Osteocyte (in vitro differentiated cells): ENCODE measurements around the gene FGF4. TPM values are rescaled to one million over a fixed set of nuclear protein-coding genes. Genes with fewer than 3 reads are reported as not detected.
"Not testable (repeated sequence)": the region's sequence is repeated elsewhere in the genome, so short reads cannot be mapped to it uniquely, and the experiment has no call there.

Experiments
- DNase-seq: peaks from one replicate; pipeline ENCODE4 v3.0.0; 2021; ENCODE audit warnings: mixed read lengths; ENCODE audit not compliant: unreplicated experiment; ENCODE audit errors: extremely low spot score
- H3K27ac Mint-ChIP-seq: one replicate; pipeline ENCODE4 v1.8.0; 2021; ENCODE audit warnings: mild to moderate bottlenecking, mixed read lengths; ENCODE audit not compliant: unreplicated experiment
- H3K27me3 Mint-ChIP-seq: one replicate; pipeline ENCODE4 v1.8.0; 2021; ENCODE audit warnings: mixed read lengths; ENCODE audit not compliant: unreplicated experiment
- H3K36me3 Mint-ChIP-seq: one replicate; pipeline ENCODE4 v1.8.0; 2021; ENCODE audit warnings: mixed read lengths; ENCODE audit not compliant: unreplicated experiment
- H3K4me1 Mint-ChIP-seq: one replicate; pipeline ENCODE4 v1.8.0; 2021; ENCODE audit warnings: mixed read lengths; ENCODE audit not compliant: unreplicated experiment
- H3K4me3 Mint-ChIP-seq: one replicate; pipeline ENCODE4 v1.8.0; 2021; ENCODE audit warnings: mild to moderate bottlenecking, moderate library complexity, mixed read lengths; ENCODE audit not compliant: unreplicated experiment
- H3K9me3 Mint-ChIP-seq: one replicate; pipeline ENCODE4 v1.8.0; 2021; ENCODE audit warnings: mixed read lengths; ENCODE audit not compliant: unreplicated experiment
- total RNA-seq: library from RNA; stranded (reverse); gene quantifications from 2 replicates; pipeline ENCODE4 v1.2.1, GENCODE V29; 2021
- TF ChIP-seq, protein P1 (sequence below): fragments of 200-600 bp; sonication (generic); IDR thresholded peaks from 2 replicates; pipeline ENCODE4 v1.5.0; 2021; ENCODE audit warnings: antibody characterized with exemption, mild to moderate bottlenecking, moderate library complexity

Gene FGF4
- total RNA-seq, 1 donor from 2014 or later, result 0.40 TPM

DNA sequence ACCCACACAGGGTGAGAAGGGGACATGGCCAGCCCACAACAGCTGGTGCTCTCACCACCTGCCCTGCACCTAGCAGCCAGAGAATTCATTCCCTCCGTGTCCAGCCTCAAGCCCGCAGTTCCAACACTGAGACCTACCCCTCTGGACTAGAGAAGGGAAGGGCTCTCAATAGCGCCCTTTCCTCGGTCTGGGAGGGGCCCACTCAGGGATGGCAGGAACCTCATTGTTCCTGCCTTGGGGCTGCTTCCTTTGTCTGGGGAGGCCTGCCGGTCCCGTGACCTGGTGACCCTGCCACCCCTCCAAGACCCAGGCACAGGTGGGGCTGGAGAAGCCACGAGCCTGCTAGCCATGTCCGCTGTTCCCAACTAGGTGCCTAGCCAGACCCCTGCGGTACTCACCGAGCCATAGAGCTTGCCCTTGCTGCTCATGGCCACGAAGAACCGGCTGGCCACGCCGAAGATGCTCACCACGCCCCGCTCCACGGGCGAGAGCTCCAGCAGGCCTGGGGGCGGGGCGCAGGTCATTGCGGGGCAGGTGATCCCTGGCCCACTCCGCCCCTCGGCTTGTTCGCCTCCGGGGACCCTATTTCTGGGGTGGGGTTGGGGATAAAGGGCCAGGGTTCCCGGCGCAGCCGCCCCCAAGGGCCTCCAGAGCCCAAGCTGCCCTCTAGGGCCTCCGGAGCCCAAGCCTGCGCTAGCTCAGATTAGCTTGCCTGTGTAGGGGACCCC is 1.4 kb downstream of the FGF4 start:
- TF ChIP-seq, protein P1, sequence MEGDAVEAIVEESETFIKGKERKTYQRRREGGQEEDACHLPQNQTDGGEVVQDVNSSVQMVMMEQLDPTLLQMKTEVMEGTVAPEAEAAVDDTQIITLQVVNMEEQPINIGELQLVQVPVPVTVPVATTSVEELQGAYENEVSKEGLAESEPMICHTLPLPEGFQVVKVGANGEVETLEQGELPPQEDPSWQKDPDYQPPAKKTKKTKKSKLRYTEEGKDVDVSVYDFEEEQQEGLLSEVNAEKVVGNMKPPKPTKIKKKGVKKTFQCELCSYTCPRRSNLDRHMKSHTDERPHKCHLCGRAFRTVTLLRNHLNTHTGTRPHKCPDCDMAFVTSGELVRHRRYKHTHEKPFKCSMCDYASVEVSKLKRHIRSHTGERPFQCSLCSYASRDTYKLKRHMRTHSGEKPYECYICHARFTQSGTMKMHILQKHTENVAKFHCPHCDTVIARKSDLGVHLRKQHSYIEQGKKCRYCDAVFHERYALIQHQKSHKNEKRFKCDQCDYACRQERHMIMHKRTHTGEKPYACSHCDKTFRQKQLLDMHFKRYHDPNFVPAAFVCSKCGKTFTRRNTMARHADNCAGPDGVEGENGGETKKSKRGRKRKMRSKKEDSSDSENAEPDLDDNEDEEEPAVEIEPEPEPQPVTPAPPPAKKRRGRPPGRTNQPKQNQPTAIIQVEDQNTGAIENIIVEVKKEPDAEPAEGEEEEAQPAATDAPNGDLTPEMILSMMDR, result no peak
- Mint-ChIP-seq H3K36me3 (peaks cover 2% of the 10 kb centered on the region), H3K27ac (no peak overlapping the region), H3K27me3 (peaks cover 66% of the 10 kb centered on the region), H3K9me3 (peaks cover 4% of the 10 kb centered on the region), H3K4me3 (no peak overlapping the region), H3K4me1 (no peaks in the 10 kb centered on the region)
- no peak for DNase-seq

DNA sequence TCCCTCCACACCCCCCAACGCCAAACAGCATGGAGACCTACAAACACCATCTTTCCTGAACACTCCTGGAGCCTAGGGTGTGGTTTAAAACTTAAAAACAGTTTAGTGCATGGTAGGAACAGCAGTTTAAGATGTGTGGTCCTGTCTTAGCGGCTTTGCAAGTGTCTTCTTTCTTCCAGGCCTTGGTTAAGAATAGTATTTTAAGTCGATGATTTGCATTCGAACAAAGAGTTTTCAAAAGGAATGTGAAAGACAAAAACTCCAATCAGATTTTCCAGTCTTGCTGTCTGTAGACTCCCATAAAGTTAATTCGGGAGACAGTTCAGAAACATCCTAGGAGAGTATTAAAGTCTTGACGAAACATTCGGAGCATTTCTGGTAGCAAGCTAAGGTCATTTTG is 3.7 kb downstream of the FGF4 start:
- H3K27ac Mint-ChIP-seq, result no peak overlapping the region
- TF ChIP-seq, protein P1, result no peak
- no peaks in the 10 kb centered on the region for H3K4me1 Mint-ChIP-seq
- H3K4me3 Mint-ChIP-seq, result no peak overlapping the region
- peaks cover 2% of the 10 kb centered on the region for H3K36me3 Mint-ChIP-seq
- peaks cover 4% of the 10 kb centered on the region for H3K9me3 Mint-ChIP-seq
- H3K27me3 Mint-ChIP-seq, result peaks cover 60% of the 10 kb centered on the region
- no peak for DNase-seq

- TF ChIP-seq, protein P1, result no peak
- H3K27ac Mint-ChIP-seq, result no peak overlapping the region
- no peaks in the 10 kb centered on the region for H3K4me1 Mint-ChIP-seq
- peaks cover 2% of the 10 kb centered on the region for H3K36me3 Mint-ChIP-seq
- H3K4me3 Mint-ChIP-seq, result no peak overlapping the region
- no peak for DNase-seq
- peaks cover 4% of the 10 kb centered on the region for H3K9me3 Mint-ChIP-seq
- peaks cover 51% of the 10 kb centered on the region for H3K27me3 Mint-ChIP-seq
Observed at GRCh38 chr11:69770540-69770939, 4.6 kb downstream of the FGF4 start.

DNA sequence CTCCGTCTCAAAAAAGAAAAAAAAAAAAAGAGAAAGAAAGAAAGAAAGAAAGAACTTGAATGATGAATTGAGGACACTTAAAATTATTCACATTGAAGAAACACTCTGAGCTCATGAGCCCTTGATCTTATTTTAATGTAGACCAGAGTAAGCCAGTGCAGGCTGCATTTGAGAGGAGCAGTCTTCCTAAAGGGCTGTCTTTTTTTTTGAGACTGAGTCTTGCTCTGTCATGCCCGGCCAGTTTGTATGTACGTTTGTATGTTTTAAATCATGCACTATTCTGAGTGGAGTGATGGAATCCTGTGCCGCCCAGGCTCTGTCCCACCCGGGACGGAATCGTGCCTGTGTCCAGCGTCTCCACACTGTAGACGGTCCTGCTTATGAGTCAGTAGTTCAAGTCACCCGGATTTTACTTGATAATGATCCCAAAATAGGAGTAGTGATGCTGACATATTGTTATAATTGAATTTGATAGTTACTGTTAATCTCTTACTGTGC is 9.6 kb downstream of the FGF4 start:
- H3K27ac Mint-ChIP-seq, result no peak overlapping the region

DNA sequence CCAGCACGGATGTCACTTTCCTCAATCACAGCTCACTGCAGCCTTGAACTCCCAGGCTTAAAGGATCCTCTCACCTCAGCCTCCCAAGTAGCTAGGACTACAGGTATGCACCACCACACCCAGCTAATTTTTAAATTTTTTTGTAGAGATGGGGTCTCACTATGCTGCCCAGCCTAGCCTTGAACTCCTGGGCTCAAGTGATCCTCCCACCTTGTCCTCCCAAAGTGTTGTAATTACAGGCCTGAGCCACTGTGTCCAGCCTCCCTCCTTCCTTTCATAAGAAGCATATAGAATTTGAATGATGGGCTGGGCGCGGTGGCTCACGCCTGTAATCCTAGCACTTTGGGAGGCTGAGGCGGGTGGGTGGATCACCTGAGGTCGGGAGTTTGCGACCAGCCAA is 10.2 kb downstream of the FGF4 start:
- not testable (repeated sequence) for DNase-seq, H3K27ac Mint-ChIP-seq, H3K36me3 Mint-ChIP-seq, H3K4me3 Mint-ChIP-seq, H3K4me1 Mint-ChIP-seq, H3K9me3 Mint-ChIP-seq
- H3K27me3 Mint-ChIP-seq, result peaks cover 24% of the 10 kb centered on the region

More for the DNA sequence above, 9.6 kb downstream of the FGF4 start:
- no peak for DNase-seq
- Mint-ChIP-seq H3K9me3 (peaks cover 4% of the 10 kb centered on the region), H3K4me3 (no peak overlapping the region), H3K4me1 (no peaks in the 10 kb centered on the region), H3K36me3 (no peaks in the 10 kb centered on the region), H3K27me3 (peaks cover 26% of the 10 kb centered on the region)
- TF ChIP-seq, protein P1, result no peak
